ENCODE data around the gene NNT. TPM values are rescaled to one million over a fixed set of nuclear protein-coding genes. Genes with fewer than 3 reads are reported as not detected.

Gene NNT
- total RNA-seq, 1 experiment from 2014 or later = 112 TPM

DNA sequence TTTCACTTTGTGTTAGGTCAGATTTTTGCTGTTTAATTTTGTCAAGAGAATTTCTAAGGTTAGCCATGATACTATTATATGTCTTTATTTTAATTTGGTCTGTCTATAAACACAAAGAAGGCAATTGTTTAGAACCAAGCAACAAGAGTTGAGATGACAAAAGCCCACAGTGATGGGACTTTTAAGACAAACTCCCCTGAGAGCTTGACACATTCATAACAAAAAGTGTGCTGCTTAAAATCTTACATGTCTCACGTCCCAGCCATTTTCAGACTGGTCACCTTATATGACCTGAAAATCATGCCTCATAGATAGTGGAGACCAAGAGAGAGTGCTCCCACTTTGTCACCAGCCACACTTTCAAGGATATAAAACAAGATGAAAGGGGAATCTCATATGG, 21.6 kb upstream of the NNT start:
- Histone ChIP-seq H4K20me1 (ENCODE audit: insufficient read depth) (no peaks in the 10 kb centered on the region), H3K27ac (no peak overlapping the region), H3K36me3 (ENCODE audit: low read depth) (no peaks in the 10 kb centered on the region), H3K9me3 (ENCODE audit: insufficient read depth, low read depth) (no peaks in the 10 kb centered on the region), H3K4me3 (no peak overlapping the region), H3F3A (ENCODE audit: insufficient read depth, low read depth) (no peaks in the 10 kb centered on the region), H2AFZ (no peak overlapping the region), H3K79me2 (ENCODE audit: low read depth) (no peaks in the 10 kb centered on the region), H3K4me1 (replicated peaks; ENCODE audit: insufficient read depth) (no peaks in the 10 kb centered on the region), H3K27me3 (ENCODE audit: insufficient read depth, low read depth) (no peaks in the 10 kb centered on the region), H3K4me2 (no peak overlapping the region), H3K9me2 (ENCODE audit: insufficient read depth) (no peaks in the 10 kb centered on the region)
- ChIA-PET CTCF (no interaction called here), POLR2A (ENCODE audit: unreplicated experiment) (no interaction called here)
- TF ChIP-seq EZH2 (IDR thresholded peaks at IDR 0.05; ENCODE audit: low read depth) = no peak
- TF ChIP-seq, protein P1, sequence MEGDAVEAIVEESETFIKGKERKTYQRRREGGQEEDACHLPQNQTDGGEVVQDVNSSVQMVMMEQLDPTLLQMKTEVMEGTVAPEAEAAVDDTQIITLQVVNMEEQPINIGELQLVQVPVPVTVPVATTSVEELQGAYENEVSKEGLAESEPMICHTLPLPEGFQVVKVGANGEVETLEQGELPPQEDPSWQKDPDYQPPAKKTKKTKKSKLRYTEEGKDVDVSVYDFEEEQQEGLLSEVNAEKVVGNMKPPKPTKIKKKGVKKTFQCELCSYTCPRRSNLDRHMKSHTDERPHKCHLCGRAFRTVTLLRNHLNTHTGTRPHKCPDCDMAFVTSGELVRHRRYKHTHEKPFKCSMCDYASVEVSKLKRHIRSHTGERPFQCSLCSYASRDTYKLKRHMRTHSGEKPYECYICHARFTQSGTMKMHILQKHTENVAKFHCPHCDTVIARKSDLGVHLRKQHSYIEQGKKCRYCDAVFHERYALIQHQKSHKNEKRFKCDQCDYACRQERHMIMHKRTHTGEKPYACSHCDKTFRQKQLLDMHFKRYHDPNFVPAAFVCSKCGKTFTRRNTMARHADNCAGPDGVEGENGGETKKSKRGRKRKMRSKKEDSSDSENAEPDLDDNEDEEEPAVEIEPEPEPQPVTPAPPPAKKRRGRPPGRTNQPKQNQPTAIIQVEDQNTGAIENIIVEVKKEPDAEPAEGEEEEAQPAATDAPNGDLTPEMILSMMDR (conservative IDR thresholded peaks at IDR 0.05) = no peak
- BruUV-seq (replicated peaks) = no TSS peak
- intact Hi-C loops (cut with micrococcal nuclease; ENCODE audit: unreplicated experiment) = no loop called here
- no peak for DNase-seq

DNA sequence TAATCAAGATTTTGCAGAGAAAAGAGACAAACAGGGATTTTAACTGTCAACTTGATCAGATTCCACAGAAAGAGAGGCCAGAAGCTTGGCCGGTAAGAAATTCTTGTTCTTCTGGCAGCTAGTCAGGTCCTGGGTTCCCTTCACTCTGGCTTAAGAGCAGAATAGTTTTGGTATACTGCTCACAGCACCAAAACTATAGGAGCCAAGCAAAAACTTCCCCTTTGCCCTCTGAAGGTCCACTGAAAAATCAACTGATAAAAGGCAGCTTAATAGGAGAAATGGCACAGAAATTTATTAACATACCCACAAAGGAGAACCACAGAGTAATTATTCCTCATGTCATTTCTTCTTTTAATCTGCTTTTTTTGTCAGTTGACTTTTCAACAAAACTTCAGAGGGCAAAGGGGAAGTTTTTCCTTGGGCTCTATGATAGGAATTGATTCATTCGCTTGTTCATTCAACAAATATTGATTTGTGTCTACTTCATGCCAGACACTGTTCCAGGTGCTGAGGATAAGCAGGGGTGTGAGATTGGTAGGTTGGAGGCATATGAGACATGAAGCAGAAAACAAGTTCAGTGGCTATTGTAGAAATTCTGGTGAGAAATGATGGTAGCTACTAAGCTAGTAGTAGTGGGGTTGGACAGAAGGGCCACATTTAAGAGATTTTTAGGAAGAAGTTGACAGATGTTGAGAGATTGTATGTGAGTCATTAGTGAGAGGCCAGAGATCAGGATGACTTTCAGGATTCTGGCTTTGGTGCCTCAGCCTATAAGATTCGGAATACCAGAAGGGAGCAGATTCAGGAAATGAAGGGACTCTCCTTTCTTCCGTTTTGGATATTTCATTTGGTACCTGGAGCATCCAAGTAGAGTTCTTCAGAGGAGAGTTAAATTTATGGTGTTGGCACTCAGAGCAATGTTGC, 20.6 kb upstream of the NNT start:
- no peak for DNase-seq
- Histone ChIP-seq H3K36me3 (ENCODE audit: low read depth) (no peaks in the 10 kb centered on the region), H3K79me2 (ENCODE audit: low read depth) (no peaks in the 10 kb centered on the region), H3K4me1 (replicated peaks; ENCODE audit: insufficient read depth) (no peaks in the 10 kb centered on the region), H3K27me3 (ENCODE audit: insufficient read depth, low read depth) (no peaks in the 10 kb centered on the region), H4K20me1 (ENCODE audit: insufficient read depth) (no peaks in the 10 kb centered on the region), H3K27ac (no peak overlapping the region), H2AFZ (no peak overlapping the region), H3K9me3 (ENCODE audit: insufficient read depth, low read depth) (no peaks in the 10 kb centered on the region), H3K9me2 (ENCODE audit: insufficient read depth) (no peaks in the 10 kb centered on the region), H3F3A (ENCODE audit: insufficient read depth, low read depth) (no peaks in the 10 kb centered on the region), H3K4me2 (no peak overlapping the region), H3K4me3 (no peak overlapping the region)
- no TSS peak for BruUV-seq (replicated peaks)
- TF ChIP-seq, protein P1 (conservative IDR thresholded peaks at IDR 0.05) = no peak
- no peak for TF ChIP-seq EZH2 (IDR thresholded peaks at IDR 0.05; ENCODE audit: low read depth)
- ChIA-PET POLR2A (ENCODE audit: unreplicated experiment) (no interaction called here), CTCF (no interaction called here)
- intact Hi-C loops (cut with micrococcal nuclease; ENCODE audit: unreplicated experiment) = no loop called here

DNA sequence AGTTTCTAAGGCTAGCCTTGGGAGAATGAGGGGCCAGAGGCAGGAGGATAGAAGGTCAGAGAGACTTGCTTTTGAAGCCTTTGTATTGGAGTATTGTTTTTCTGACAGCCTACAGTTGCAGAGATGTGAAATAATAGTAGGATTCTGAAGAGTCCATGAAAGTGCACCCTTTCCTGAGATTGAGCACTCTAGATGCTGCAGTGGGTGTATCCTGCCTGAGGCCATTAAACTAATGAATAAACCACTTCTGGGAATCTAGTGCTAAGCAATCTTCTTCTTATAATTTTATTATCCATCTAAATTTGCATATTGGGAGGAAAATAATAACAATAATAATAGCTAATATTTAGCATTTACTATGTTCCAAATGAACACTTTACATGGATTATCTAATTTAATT, 19.3 kb upstream of the NNT start:
- intact Hi-C loops (cut with micrococcal nuclease; ENCODE audit: unreplicated experiment) = no loop called here
- Histone ChIP-seq H3K27me3 (ENCODE audit: insufficient read depth, low read depth) (no peaks in the 10 kb centered on the region), H3K4me1 (replicated peaks; ENCODE audit: insufficient read depth) (no peaks in the 10 kb centered on the region), H3F3A (ENCODE audit: insufficient read depth, low read depth) (no peaks in the 10 kb centered on the region), H3K4me3 (no peak overlapping the region), H3K79me2 (ENCODE audit: low read depth) (no peaks in the 10 kb centered on the region), H3K9me2 (ENCODE audit: insufficient read depth) (no peaks in the 10 kb centered on the region), H3K4me2 (no peak overlapping the region), H3K27ac (no peak overlapping the region), H3K36me3 (ENCODE audit: low read depth) (no peaks in the 10 kb centered on the region), H3K9me3 (ENCODE audit: insufficient read depth, low read depth) (no peaks in the 10 kb centered on the region), H2AFZ (no peak overlapping the region), H4K20me1 (ENCODE audit: insufficient read depth) (no peaks in the 10 kb centered on the region)
- DNase-seq = no peak
- POLR2A ChIA-PET (ENCODE audit: unreplicated experiment) = no interaction called here
- TF ChIP-seq, protein P1 (conservative IDR thresholded peaks at IDR 0.05) = no peak
- TF ChIP-seq EZH2 (IDR thresholded peaks at IDR 0.05; ENCODE audit: low read depth) = no peak
- no TSS peak for BruUV-seq (replicated peaks)
- CTCF ChIA-PET = no interaction called here

Data from PC-9 (cell line).